NCI-H1417 treated with DMSO at 0.1 percent for 48 hours (cell line): ENCODE measurements around the gene MAB21L4.

Experiments
- DNase-seq: peaks from one replicate; lab custom pipeline; 2025; lab: John Stamatoyannopoulos, UW

Gene MAB21L4

GRCh38 chr2:240925191-240925567 is 29.2 kb upstream of the MAB21L4 start:
- no peak for DNase-seq

- no peak for DNase-seq
These were observed 27.1 kb upstream of the MAB21L4 start for GRCh38 chr2:240922982-240923537.

- DNase-seq = no peak
These were observed 26.5 kb upstream of the MAB21L4 start for GRCh38 chr2:240922245-240922981.

GRCh38 chr2:240921995-240922244 is 26.0 kb upstream of the MAB21L4 start:
- no peak for DNase-seq

GRCh38 chr2:240921311-240921994 is 25.5 kb upstream of the MAB21L4 start:
- DNase-seq = no peak

- DNase-seq = no peak
These were observed 24.9 kb upstream of the MAB21L4 start for GRCh38 chr2:240920783-240921231.

GRCh38 chr2:240919786-240920782 is 24.1 kb upstream of the MAB21L4 start:
- no peak for DNase-seq

GRCh38 chr2:240919161-240919781 is 23.3 kb upstream of the MAB21L4 start:
- DNase-seq = no peak

GRCh38 chr2:240918258-240919091 is 22.5 kb upstream of the MAB21L4 start:
- no peak for DNase-seq

- no peak for DNase-seq
These were observed 21.8 kb upstream of the MAB21L4 start for GRCh38 chr2:240917684-240918257.

- DNase-seq = no peak
These were observed 21.2 kb upstream of the MAB21L4 start for GRCh38 chr2:240917009-240917683.

GRCh38 chr2:240916571-240917008 is 20.6 kb upstream of the MAB21L4 start:
- no peak for DNase-seq

- no peak for DNase-seq
These were observed 19.8 kb upstream of the MAB21L4 start for GRCh38 chr2:240915526-240916341.

GRCh38 chr2:240914645-240915525 is 18.9 kb upstream of the MAB21L4 start:
- no peak for DNase-seq

GRCh38 chr2:240913810-240914644 is 18.1 kb upstream of the MAB21L4 start:
- DNase-seq = no peak

- no peak for DNase-seq
These were observed 17.2 kb upstream of the MAB21L4 start for GRCh38 chr2:240912878-240913809.
